Heart left ventricle (tissue), 13 donors: ENCODE measurements around the gene SLC5A12.

Experiments
- POLR2A ChIP-seq, 2 donors: fragments of 450-650 bp; IDR thresholded peaks; one replicate each; pipeline ENCODE4 v1.6.1; 2017; ENCODE audit warnings: antibody characterized with exemption in 2 of 2, mild to moderate bottlenecking in 2 of 2, moderate library complexity in 2 of 2
- TF ChIP-seq, protein P1 (sequence below), 12 donors: fragments of 200-600 bp; sonication (generic) in 4 of 12; IDR thresholded peaks; one replicate each; pipeline versions ENCODE4 v1.5.0 to v1.8.0; 2018 to 2022; ENCODE audit warnings: antibody characterized with exemption in 12 of 12, mild to moderate bottlenecking in 5 of 12
- donor health status: ischemic (EF 13 %, LVEDD 7.1; RV severe dilation, severe dysfunction).
- donor health status: DM: no; HTN: yes; CAD: no.
- donor health status: DM: no; HTN: no; CAD: no.
- donor health status: ischemic (EF 25% LVEDD 6.9; RV normal size, moderate dysfunction).
- donor health status: ischemic (EF 25% LVEDD 5.7; RV mildly dilated, moderate dysfunction).
- donor health status: ischemic (EF 35%, LVEDD 5.7; RV mildly dilated, moderate dysfunction).
- donor health status: nonischemic (EF 11% LVEDD 7.7; RV severe dilation, severe dysfunction).
- donor health status: DM: yes; HTN: yes; CAD: no.
- donor health status: PGD.
- donor health status: ischemic (EF 29% LVEDD 5.4; RV normal size, mild dysfunction).
- donor health status: nonischemic (EF 23%, LVEDD 6.1; RV moderate dilation, normal function).

DNA sequence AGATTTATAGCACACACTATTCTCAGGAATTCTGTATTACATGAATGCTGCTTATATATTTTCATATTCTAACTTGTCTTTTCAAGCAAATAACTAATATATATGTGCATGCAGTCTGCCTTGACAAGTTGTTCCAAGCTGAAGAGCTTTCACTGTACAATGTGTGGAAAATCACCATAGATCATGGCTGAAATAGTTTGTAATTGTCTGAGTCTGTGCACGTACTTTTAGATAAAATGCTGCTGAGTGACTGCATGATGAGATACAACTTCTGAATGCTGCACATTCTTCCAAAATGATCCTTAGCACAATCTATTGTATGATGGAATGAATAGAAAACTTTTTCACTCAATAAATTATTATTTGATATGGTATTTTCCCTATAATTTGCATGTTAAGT is 58.9 kb downstream of the SLC5A12 start:
- TF ChIP-seq, protein P1, sequence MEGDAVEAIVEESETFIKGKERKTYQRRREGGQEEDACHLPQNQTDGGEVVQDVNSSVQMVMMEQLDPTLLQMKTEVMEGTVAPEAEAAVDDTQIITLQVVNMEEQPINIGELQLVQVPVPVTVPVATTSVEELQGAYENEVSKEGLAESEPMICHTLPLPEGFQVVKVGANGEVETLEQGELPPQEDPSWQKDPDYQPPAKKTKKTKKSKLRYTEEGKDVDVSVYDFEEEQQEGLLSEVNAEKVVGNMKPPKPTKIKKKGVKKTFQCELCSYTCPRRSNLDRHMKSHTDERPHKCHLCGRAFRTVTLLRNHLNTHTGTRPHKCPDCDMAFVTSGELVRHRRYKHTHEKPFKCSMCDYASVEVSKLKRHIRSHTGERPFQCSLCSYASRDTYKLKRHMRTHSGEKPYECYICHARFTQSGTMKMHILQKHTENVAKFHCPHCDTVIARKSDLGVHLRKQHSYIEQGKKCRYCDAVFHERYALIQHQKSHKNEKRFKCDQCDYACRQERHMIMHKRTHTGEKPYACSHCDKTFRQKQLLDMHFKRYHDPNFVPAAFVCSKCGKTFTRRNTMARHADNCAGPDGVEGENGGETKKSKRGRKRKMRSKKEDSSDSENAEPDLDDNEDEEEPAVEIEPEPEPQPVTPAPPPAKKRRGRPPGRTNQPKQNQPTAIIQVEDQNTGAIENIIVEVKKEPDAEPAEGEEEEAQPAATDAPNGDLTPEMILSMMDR (IDR thresholded peaks at IDR 0.05) = no peak
- no peak for TF ChIP-seq POLR2A (IDR thresholded peaks at IDR 0.05)
